HG02840 (cell line): ENCODE measurements around the gene FUT2.

Experiments used
- ATAC-seq: cut with Tn5 transposase; IDR thresholded peaks from one replicate; pipeline ENCODE4 v1.9.1; 2021; ENCODE audit warnings: mild to moderate bottlenecking, moderate library complexity, moderate number of reproducible peaks; ENCODE audit not compliant: unreplicated experiment, low FRiP score

Gene FUT2

DNA sequence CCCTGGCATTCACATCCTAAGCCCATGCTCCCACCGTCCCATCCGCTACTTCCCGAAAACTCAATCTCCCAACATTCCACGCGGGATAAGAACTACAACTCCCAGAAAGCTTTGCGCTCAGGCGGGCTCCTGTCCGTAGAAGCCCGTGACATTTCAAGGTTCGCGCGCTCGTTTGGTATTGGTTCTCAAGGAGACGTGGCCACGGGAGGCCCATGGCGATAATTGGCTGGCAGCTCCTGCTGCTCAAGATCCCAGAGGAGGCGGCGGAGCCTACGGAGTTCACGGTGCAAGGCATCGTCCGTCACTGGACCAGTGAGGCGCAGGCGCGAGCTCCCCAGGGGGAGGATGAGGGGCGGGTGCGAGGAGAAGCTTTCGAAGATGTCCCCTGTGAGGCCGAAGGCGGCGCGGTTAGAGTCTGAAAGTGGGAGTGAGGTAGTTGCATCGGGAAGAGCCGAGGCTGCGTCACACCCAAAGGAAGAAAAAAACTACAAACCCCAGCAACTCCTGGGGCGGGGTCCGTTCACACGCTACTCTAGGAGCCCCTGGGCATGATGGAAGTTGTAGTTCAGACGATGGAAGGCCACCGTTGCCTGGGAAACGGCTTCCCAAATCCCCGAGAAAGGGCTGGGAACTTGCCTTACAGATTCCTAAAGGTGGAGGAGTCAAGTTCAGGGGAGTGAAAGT is 25.0 kb downstream of the FUT2 start:
- peak; percentile 75 for ATAC-seq

DNA sequence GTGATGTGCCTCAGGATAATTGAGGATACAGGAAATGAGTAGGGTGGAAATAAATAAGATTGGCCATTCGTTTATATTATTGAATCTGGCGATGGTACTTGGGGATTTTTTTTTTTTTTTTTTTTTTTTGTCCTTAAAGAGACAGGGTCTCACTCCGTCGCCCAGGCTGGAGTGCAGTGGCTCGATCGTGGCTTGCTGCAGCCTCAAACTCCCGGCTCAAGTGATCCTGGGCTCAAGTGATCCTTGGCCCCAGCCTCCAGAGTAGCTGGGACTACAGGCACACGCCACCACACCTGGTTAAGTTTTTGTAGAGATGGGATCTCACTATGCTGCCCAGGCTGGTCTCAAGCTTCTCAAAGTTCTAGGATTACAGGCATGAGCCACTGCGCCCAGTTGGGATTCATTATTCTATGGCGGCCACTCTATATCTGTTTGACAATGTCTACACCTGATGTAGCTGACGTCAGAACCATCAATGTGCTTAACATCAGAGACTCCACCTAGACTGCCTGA is 26.5 kb downstream of the FUT2 start:
- no peak for ATAC-seq

DNA sequence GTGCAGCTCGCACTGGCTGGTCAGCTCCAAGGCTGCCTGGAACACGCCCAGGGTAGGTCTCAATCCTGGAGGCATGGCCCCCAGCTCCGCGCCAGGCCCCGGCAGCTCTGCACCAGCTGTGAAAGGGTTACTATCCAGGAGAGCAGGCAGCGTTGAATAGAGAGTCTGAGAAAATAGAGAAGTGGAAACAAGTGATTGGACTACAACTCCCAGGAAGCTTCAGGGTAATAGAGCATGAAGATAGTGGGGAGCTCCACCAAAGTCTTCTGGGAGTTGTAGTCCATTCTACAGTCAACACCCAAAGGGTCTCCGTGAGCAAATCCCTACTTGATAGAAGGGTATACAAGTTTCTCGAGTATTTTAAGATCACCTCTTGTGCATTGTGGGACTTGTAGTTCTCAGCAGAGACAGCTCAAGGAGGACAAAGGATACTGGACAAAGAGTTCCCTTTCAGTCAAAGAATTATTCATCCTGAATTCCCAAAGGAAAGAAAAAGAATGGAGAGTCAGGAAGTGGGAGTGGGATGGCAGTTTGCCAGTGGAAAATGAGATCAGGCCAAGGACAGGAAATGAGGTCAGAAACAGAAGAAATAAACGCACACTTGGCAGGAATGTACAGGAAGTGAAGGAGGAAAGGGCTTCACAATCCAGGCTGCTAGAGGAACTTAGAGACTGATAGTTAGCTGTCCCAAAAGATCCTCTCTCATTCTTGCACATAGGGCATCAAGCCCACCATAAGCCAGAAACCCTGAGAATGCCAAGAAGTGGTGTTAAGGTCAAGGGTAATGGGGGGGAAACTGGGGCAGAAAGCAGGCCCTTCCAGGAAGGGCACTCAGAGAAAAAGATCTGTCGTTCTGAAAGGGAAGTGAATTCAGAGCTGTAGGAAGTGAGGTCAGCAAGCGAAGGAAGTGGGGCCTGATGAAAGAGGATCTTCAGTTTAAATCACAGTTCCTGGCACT is 29.3 kb downstream of the FUT2 start:
- ATAC-seq = no peak

DNA sequence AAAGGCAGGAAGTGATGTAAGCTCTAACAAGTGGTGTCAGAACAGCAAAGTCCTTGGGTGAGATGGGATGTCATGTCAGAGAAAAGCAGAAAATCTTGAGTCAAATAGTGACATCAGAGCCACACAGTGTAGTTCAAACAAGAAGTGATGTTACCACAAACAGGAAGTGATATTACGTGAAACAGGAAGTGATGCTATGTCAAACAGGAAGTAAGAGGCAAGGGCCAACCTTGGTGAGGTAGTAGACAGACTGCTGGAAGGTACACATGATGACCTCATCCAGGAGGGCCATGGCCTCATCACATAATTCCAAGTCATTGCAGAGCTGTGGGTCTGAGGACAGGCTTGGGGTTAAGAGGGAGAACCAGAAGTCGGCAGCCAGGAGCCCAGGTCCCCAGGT is 30.8 kb downstream of the FUT2 start:
- no peak for ATAC-seq

DNA sequence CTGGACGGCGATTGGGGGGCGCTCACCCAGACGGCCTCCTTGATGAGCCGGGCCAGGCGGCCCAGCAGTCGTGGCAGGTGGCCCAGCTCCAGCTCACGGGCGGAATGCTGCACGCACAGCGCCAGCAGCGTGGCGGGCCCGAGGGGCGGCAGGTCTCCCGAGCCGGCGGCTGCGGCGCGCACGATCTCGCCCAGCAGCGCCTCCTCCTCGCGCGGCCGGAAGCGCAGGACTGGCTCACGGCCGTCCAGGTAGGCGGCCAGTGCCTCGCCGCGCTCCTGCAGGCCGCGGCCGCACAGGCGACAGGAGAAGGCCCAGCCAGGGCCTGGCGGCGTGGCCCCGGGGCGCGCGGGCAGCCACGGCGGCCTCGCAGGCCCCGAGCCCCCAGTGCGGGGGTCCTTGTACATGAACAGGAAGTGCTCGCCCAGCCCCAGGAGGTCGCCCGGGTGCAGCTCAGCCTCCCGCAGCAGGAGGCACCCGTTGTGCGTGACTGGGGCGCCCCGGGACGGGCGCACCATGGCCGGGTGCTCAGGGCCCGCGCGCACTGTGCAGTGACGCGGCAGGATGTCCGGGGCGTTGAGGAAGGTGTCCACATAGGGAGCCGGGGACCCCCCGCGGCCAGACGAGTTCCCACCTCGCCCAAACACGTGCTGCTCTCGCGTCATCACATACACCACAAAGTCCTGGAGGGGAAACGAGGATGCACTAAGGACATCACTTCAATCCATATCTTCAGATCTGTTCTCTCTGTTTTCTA is 33.3 kb downstream of the FUT2 start:
- ATAC-seq = no peak

DNA sequence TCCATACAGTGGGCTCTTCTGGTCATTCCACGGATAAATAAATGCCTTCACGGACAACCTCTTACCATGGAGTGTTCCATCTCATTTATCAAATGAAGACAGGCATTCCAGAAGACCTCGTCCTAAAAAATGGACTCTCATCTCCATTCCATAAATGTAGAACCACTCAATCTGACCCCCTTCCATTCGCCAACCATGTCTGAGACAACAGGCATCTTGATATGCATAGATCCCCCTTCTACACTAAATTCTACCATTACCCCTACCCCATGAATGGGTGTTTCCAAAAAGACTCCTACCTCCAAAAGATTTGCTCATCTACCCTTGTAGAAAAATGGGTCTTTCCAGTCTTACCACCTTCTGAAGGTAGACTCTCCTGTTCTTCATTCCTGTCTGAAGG is 35.7 kb downstream of the FUT2 start:
- ATAC-seq = no peak

DNA sequence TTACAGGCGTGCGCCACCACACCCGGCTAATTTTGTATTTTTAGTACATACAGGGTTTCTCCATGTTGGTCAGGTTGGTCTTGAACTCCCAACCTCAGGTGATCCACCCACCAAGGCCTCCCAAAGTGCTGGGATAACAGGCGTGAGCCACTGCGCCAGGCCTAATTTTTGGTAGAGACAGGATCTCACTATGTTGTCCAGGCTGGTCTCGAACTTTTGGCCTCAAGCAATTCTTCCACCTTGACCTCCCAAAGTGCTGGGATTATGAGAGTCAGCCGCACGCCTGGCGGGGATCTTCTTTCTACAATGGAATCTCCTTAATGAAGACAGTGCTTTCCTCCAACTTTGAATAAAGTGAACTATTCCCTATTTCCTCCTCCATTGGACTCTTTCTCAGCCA is 38.9 kb downstream of the FUT2 start:
- ATAC-seq = no peak

DNA sequence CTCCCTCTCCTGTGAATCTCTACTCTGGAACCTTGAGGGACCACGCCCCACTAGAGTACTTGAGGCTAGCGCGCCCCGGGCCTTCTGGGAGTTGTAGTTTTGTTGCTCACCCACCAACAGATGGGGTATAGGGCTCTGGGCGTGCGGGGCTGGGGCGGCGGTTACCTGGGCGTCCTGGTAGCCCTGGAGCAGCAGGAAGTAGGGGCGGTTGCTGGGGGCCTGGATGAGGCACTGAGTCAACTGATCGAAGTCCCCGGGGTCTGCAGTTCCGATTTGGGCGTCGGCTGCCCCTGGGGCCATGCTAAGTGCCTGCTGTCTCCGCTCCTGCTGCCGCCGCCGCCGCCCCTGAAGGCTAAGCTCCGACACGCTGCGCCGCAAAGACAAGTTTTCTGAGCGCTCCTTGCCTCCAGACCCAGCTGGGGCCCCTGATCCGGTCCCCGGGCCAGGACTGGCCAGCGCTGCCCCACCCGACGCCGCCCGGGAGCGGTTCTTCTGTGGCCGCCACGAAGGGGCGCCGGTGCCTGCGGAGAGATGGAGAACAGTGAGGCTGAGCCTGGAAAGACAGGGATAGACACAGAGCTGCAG is 39.4 kb downstream of the FUT2 start:
- no peak for ATAC-seq

DNA sequence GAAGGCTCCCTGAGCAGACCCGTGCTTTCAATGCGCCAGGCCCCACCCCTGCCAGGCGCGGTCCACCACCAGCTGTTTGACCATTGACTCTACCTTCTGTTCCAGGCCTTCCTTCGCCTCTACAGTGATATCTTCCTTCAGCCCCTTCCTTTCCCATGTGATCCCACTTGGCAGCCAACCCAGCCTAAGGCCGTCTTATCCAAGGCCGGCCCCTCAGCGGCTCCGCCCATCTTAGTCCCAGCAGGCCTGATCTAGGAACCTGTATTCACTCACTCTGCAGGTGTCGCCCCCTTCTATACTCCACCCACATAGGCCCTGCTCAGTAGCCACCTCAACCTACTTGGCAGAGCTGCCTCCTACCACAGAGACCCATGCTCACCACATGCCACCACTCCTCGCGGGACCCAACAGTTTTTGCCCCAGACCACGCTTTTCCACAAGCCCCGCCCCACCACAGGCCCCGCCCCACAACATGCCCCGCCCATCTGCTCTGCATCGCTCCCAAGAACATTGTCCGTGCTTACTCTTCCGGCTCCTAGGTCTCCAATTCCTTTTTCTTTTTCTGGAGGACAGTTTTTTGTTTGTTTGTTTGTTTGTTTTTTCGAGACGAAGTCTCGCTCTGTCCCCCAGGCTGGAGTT is 41.7 kb downstream of the FUT2 start:
- no peak for ATAC-seq

DNA sequence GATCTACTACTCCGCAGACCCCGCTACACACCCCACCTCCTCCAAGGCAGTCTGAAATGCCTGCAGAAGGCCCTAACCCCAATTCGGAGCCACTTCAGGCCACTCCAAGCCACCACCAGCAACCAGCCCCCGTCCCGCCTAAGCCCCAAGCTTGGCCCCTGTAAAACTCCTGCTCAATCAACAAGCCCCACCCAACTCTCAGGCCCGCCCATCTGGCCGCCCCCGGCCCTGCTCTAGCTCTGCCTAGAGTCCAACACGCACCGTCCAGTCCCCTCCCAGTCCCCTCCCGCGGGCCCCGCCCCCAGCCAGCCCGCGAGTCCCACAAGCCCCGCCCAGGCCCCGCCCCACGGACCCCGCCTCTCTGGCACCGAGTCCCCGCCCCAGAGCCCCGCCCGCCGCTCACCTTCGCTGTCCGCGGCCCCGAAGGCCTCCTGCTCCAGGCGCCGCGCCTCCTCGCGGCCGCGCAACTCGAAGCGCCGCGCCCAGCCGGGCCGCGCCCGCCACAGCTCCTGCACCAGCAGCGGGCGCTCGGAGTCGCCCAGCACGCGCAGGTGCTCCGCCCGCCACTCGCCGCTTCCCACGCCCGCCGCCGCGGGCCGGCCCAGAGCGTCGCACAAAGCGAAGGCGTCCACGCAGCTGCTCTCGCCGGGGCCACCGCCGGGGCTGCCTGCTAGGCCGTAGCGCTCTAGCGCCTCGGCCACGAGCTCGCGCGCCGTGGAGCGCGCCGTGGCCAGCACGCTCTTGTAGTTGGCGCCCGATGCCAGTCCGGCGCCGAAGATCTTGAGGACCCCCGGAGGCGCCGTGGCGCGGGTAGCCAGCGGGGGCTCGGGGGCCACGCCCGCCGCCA is 43.0 kb downstream of the FUT2 start:
- peak; percentile 60 for ATAC-seq

DNA sequence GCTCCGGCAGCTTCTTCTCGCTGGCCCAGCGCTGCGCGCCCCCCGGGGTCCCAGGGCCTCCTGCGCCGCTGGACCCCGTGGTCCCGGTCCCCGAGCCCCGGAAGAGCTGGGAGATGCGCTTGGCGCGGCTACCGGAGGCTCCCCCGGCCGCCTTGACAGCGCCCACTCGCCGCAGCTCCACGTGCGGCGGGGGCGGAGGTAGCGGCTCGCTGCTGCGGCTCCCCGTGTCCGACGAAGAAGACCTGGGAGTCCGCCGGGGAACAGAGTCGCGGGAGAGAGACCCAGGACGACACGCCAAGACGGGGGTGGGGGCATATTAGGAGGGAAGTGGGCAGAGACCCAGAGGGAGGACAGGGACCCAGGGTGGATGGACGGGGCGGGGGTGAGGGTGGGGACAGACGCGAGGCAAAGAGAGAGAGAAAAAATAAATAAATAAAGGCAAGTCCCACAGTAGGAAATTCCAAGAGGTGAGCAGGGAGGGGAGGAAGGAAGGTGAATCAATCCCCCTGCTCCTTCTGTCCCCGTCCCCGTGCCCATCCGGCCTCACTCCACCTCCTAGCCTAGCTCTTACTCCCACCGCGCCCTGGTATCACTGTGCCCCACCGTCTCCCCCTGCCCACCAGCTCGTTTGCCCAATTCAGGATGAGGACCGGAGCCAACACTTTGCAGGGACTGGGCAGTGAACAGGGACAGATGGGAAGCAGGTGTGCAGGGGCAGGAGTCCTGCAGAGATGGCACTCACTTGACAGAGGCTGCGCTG is 43.8 kb downstream of the FUT2 start:
- no peak for ATAC-seq

DNA sequence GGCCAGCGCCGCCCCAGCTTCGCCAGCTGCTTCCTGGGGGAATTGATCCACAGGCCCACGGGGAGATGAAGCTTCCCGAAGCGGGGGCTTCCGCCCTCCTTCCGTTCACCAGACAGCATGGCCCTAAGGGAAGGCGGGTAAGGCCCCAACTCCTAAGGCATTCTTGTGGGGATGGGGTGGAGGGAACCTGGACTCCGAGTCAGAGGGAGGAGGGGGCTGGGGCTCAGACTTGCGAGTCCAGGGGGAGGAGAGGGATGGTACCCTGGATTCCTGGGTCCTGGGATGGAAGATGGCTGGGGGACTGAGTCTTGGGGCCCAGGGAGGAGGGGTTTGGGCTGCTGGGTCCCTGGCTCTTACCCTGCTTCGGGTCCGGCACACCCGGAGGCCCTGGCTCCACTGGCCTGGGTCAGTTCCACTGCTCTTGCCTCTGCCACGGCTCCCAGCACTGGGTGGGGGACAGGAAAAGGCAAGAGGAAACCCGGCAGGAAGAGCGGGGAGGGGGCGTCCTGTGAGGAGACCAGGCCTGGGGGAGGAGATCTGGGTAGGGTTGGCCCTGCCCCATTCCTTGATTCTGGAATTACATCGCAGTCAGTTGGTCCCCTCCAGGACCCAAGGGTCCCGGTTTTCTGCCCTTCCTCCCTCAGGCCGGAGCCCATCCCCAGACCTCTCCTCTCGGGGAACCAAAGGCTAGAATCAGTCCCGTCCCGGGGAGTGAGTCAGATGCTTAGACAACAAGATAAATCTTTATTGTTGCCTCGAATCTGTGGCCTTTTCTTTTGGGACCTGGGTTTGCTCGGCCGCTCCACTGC is 44.6 kb downstream of the FUT2 start, which contains the start of gene RASIP1:
RASIP1 (minus strand) TSS at position 447 of the 809 bp plus-strand sequence; CDS start at position 119, 328 bp downstream.
- no peak for ATAC-seq

DNA sequence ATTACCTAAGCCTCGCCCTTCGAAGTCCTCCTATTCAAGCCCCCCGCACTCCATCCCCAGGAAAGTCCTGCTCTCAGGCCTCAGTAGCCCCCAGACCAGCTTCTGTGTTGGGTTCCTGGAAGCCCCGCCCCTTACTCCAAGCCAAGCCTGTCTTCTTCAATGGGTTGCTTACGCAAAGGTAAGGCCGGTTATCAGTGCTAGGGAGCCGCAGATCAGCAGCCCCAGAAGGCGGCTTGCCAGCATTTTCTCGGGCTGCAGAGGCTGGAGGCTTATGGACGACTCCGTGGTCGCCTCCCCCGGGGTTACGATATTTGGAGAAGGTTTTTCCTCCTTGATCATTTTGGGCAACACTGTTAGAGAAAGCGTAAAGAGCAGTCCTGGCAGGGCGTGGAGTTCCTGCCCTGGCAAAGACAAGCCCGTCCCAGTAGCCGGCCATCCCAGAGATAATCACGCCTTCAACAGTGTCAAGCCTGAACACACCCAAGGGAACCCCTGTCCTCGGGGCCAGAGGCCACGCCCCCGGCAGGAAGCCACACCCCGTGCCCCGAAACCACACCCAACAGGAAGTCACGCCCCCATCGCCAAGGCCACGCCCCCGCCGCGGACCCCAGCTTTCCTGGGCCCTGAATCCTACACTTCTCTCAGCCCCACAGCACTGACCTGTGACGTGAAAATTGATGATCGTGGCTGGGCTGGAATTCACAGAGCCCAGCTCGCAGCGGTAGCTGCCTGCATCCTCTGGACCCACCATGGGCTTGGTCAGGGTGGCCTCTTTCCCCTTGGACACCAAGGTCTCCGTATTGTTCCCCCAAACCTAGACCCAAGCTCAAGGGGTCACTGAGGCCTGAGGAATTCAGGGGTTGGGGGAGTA is 45.6 kb downstream of the FUT2 start:
- ATAC-seq = no peak

DNA sequence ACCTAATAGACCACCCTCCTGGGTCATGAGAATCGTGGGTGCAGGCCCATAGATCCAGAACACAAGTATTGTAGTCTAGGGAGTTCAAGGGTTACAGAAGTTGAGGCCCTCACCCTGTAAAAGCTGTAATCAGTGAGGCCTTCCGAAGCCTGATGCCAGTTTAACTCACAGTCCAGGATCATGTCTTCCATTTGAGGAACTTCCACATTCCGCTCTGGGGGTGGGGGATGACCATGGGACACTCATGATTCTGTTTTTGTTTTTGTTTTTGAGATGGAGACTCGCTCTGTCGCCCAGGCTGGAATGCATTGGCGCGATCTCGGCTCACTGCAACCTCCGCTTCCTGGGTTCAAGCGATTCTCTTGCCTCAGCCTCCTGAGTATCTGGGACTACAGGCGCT is 46.3 kb downstream of the FUT2 start:
- no peak for ATAC-seq

DNA sequence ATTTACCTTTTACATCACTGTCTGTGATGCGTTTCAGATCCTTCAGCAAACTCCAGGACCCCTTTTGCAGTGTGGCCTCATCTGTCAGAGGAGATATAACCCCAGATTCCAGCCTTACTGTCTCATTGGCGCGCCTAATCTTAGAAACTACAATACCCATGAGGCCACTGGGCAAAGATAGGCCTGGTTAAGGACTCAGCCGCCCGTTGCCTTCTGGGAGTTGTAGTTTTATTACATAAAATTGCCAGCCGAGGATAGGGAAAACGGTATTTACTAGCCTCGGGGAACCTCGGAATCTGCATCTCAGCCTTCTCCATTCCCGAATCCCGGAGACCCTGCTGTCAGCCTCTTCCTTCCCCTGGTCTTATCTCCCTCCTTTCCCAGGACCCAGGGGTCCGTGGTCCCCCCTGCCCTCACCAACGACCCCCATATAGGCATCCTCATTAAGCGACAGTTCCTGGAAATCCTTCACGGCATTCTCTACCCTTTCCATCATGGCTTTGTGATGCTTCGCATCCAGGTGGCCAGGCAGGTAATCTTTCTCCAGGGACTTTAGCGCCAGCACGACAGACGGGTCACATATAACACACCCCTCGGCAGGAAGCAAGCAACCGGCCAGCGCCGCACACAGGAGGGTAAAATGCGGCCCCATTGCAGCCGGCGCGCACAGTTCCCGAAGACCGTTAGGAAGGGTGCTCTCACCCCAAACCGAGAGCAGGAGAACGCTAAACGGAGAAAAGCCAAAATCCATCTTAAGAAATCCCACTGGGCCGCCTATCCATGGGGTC is 49.6 kb downstream of the FUT2 start:
- ATAC-seq = no peak

DNA sequence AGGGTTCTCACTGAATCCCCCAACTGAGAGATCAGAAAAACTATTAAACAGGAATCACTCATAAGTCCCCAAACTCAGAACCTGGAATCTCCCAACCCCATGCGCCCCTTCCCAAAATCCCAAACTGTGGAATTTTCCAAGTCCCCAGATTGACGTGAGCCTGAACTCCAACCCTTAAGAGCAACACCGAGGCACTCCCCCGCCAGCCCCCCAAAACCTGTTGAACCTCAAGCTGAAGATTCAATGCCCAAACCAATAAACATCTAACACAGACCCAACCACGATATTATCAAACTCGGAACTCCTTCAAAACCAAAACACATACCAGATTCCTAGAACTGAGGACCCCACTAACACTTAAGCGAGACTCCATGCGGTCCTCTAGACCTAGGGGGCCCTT is 50.3 kb downstream of the FUT2 start:
- no peak for ATAC-seq
